ENCODE measurements around the gene KDELR1.

The KDELR1 gene

GRCh38 chr19:48338802-48339503 lies 52.4 kb downstream of the KDELR1 start:
- no peaks in the 10 kb centered on the region for H3K27me3 ChIP-seq (ENCODE audit: control insufficient read depth, insufficient read depth, low read length)
- H3K9me3 ChIP-seq (ENCODE audit: control insufficient read depth, insufficient read depth, low read depth, low read length), result no peaks in the 10 kb centered on the region
- no peaks in the 10 kb centered on the region for H3K36me3 ChIP-seq (ENCODE audit: control insufficient read depth, insufficient read depth, low read length)
- H3K4me3 ChIP-seq (ENCODE audit: low read depth, low read length), result no peak overlapping the region
- H3K27ac ChIP-seq (ENCODE audit: low read depth, low read length), result no peak overlapping the region
- H3K9ac ChIP-seq (ENCODE audit: low read length), result no peak overlapping the region
- H3K4me1 ChIP-seq (ENCODE audit: control insufficient read depth, insufficient read depth, low read length), result peaks cover 8% of the 10 kb centered on the region; the same call in 1 of the 2 replicates

- Histone ChIP-seq H3K9me3 (ENCODE audit: control insufficient read depth, insufficient read depth, low read depth, low read length) (no peaks in the 10 kb centered on the region), H3K27me3 (ENCODE audit: control insufficient read depth, insufficient read depth, low read length) (no peaks in the 10 kb centered on the region), H3K4me3 (ENCODE audit: low read depth, low read length) (no peak overlapping the region), H3K36me3 (ENCODE audit: control insufficient read depth, insufficient read depth, low read length) (no peaks in the 10 kb centered on the region), H3K27ac (ENCODE audit: low read depth, low read length) (no peak overlapping the region), H3K9ac (ENCODE audit: low read length) (no peak overlapping the region), H3K4me1 (ENCODE audit: control insufficient read depth, insufficient read depth, low read length) (peaks cover 12% of the 10 kb centered on the region; the same call in 1 of the 2 replicates)
These were observed 53.0 kb downstream of the KDELR1 start for GRCh38 chr19:48338253-48338755.

GRCh38 chr19:48333467-48334384 lies 57.6 kb downstream of the KDELR1 start:
- H3K36me3 ChIP-seq (ENCODE audit: control insufficient read depth, insufficient read depth, low read length), result peaks cover 3% of the 10 kb centered on the region; the same call in 1 of the 2 replicates
- H3K4me1 ChIP-seq (ENCODE audit: control insufficient read depth, insufficient read depth, low read length), result peaks cover 21% of the 10 kb centered on the region
- H3K9me3 ChIP-seq (ENCODE audit: control insufficient read depth, insufficient read depth, low read depth, low read length), result 0 out of 2 replicates have a peak, but pooled peaks cover 6% of the 10 kb centered on the region
- no peak overlapping the region for H3K27ac ChIP-seq (ENCODE audit: low read depth, low read length)
- H3K9ac ChIP-seq (ENCODE audit: low read length), result peak overlapping the region; percentile 38
- H3K4me3 ChIP-seq (ENCODE audit: low read depth, low read length), result peak overlapping the region; percentile 61
- H3K27me3 ChIP-seq (ENCODE audit: control insufficient read depth, insufficient read depth, low read length), result no peaks in the 10 kb centered on the region

GRCh38 chr19:48332662-48333466 lies 58.5 kb downstream of the KDELR1 start:
- H3K27me3 ChIP-seq (ENCODE audit: control insufficient read depth, insufficient read depth, low read length), result no peaks in the 10 kb centered on the region
- H3K4me3 ChIP-seq (ENCODE audit: low read depth, low read length), result peak overlapping the region; percentile 52
- peaks cover 3% of the 10 kb centered on the region; the same call in 1 of the 2 replicates for H3K36me3 ChIP-seq (ENCODE audit: control insufficient read depth, insufficient read depth, low read length)
- H3K9ac ChIP-seq (ENCODE audit: low read length), result peak overlapping the region; percentile 22
- no peak overlapping the region for H3K27ac ChIP-seq (ENCODE audit: low read depth, low read length)
- peaks cover 21% of the 10 kb centered on the region for H3K4me1 ChIP-seq (ENCODE audit: control insufficient read depth, insufficient read depth, low read length)
- H3K9me3 ChIP-seq (ENCODE audit: control insufficient read depth, insufficient read depth, low read depth, low read length), result peaks cover 11% of the 10 kb centered on the region; the same call in 1 of the 2 replicates

All from HUES6 (cell line).